HepG2 (cell line): ENCODE data around the gene ARL2. TPM values are rescaled to one million over a fixed set of nuclear protein-coding genes. Genes with fewer than 3 reads are reported as not detected.

Experiments used
- GZF1 ChIP-seq: sonication (generic); formaldehyde crosslinking; IDR thresholded peaks from 2 replicates; pipeline ENCODE4 v1.5.1; 2020; ENCODE audit warnings: mild to moderate bottlenecking, missing genetic modification reagents
- HOXD1 ChIP-seq: sonication (generic); formaldehyde crosslinking; IDR thresholded peaks from 2 replicates; pipeline ENCODE4 v1.5.0; 2020; ENCODE audit warnings: missing genetic modification reagents
- NFIB ChIP-seq: sonication (generic); formaldehyde crosslinking; IDR thresholded peaks from 2 replicates; pipeline ENCODE4 v1.9.0; 2021; ENCODE audit warnings: missing genetic modification reagents, mild to moderate bottlenecking, borderline replicate concordance
- RXRB ChIP-seq: IDR thresholded peaks from 2 replicates; pipeline ENCODE4 v1.6.1; 2016; ENCODE audit warnings: borderline replicate concordance, missing genetic modification reagents, missing compliant biosample characterization
- SP140L ChIP-seq: sonication (generic); formaldehyde crosslinking; IDR thresholded peaks from 2 replicates; pipeline ENCODE4 v1.4.0; 2020; ENCODE audit warnings: missing genetic modification reagents, borderline replicate concordance
- TMF1 ChIP-seq: sonication (generic); formaldehyde crosslinking; IDR thresholded peaks from 2 replicates; pipeline ENCODE4 v1.8.1; 2022; ENCODE audit warnings: low read depth, missing genetic modification reagents
- ZNF878 ChIP-seq: sonication (generic); formaldehyde crosslinking; IDR thresholded peaks from 2 replicates; pipeline ENCODE4 v1.8.1; 2023; ENCODE audit warnings: mild to moderate bottlenecking, missing genetic modification reagents, moderate library complexity
- ZNF891 ChIP-seq: sonication (generic); formaldehyde crosslinking; IDR thresholded peaks from 2 replicates; pipeline ENCODE4 v1.5.0; 2020; ENCODE audit warnings: mild to moderate bottlenecking, missing genetic modification reagents
- polyA plus RNA-seq, 8 experiments: library from polyadenylated mRNA; depleted of rRNA in 3 of 8; stranded (reverse) in 7 of 8; unstranded in 1 of 8; fragments of >200 nt; fragmentation: Illumina TruSeq in 4 of 8; extraction: Trizol in 4 of 8; gene quantifications; 2 replicates each; pipeline versions ENCODE4 v1.2.1 to v1.2.3, GENCODE V29; 2011 to 2016; ENCODE audit warnings: low read depth in 4 of 8, missing spikeins in 1 of 8, mixed read lengths in 1 of 8; ENCODE audit not compliant: insufficient read depth in 1 of 8
- total RNA-seq, 5 experiments: library from RNA; depleted of rRNA; stranded (reverse); fragments of >200 nt; fragmentation: Illumina TruSeq; extraction: Trizol; gene quantifications; 2 replicates each; pipeline ENCODE4 v1.2.3, GENCODE V29; 2016; ENCODE audit warnings: low read depth in 1 of 5
- TF ChIP-seq, protein P1 (sequence below): fragments of 450-650 bp; IDR thresholded peaks from 2 replicates; pipeline ENCODE4 v1.6.1; 2017; ENCODE audit warnings: mild to moderate bottlenecking
- TF ChIP-seq, protein P2 (sequence below): sonication (generic); formaldehyde crosslinking; IDR thresholded peaks from 2 replicates; pipeline ENCODE4 v1.5.1; 2020; ENCODE audit warnings: mild to moderate bottlenecking, missing genetic modification reagents, borderline replicate concordance
- TF ChIP-seq, protein P3 (sequence below): sonication (generic); formaldehyde crosslinking; conservative IDR thresholded peaks from 2 replicates; pipeline ENCODE4 v1.8.1; 2023; ENCODE audit warnings: missing genetic modification reagents
- TF ChIP-seq, protein P4 (sequence below): sonication (generic); formaldehyde crosslinking; IDR thresholded peaks from 2 replicates; pipeline ENCODE4 v1.9.0; 2021; ENCODE audit warnings: missing genetic modification reagents, mild to moderate bottlenecking, borderline replicate concordance

Gene ARL2
- total and polyA plus RNA-seq, 2 of the 13 experiments (the other 11 are each of a cell fraction or from before 2014, with no cell fraction given), result 82.9 to 84.4 TPM

DNA sequence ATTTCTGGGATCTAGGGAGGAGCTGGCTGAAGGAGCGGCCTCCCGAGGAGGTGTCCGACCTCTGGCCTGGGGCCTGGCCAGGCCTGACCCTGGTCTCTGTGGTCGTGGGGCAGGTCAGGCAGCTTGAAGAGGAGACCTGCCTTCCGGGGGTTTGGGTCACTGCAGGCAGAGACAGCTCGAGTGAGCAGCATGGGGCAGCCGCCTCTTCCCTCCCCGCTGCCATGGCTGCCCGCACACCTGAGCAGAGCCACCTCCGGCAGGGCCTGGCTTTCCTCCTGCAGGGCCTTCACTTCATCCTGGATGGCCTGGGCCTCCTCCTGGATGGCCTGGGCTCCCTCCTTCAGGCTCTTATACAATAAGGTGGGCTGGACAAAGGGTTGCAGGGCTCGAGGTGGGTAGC lies 52.4 kb downstream of the ARL2 start (continued):
- TF ChIP-seq, protein P1, sequence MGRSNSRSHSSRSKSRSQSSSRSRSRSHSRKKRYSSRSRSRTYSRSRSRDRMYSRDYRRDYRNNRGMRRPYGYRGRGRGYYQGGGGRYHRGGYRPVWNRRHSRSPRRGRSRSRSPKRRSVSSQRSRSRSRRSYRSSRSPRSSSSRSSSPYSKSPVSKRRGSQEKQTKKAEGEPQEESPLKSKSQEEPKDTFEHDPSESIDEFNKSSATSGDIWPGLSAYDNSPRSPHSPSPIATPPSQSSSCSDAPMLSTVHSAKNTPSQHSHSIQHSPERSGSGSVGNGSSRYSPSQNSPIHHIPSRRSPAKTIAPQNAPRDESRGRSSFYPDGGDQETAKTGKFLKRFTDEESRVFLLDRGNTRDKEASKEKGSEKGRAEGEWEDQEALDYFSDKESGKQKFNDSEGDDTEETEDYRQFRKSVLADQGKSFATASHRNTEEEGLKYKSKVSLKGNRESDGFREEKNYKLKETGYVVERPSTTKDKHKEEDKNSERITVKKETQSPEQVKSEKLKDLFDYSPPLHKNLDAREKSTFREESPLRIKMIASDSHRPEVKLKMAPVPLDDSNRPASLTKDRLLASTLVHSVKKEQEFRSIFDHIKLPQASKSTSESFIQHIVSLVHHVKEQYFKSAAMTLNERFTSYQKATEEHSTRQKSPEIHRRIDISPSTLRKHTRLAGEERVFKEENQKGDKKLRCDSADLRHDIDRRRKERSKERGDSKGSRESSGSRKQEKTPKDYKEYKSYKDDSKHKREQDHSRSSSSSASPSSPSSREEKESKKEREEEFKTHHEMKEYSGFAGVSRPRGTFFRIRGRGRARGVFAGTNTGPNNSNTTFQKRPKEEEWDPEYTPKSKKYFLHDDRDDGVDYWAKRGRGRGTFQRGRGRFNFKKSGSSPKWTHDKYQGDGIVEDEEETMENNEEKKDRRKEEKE, result no peak
- TF ChIP-seq ZNF891 (CRISPR knock-in tag), result no peak
- TF ChIP-seq GZF1, result no peak
- TF ChIP-seq ZNF878, result no peak
- TF ChIP-seq, protein P2, sequence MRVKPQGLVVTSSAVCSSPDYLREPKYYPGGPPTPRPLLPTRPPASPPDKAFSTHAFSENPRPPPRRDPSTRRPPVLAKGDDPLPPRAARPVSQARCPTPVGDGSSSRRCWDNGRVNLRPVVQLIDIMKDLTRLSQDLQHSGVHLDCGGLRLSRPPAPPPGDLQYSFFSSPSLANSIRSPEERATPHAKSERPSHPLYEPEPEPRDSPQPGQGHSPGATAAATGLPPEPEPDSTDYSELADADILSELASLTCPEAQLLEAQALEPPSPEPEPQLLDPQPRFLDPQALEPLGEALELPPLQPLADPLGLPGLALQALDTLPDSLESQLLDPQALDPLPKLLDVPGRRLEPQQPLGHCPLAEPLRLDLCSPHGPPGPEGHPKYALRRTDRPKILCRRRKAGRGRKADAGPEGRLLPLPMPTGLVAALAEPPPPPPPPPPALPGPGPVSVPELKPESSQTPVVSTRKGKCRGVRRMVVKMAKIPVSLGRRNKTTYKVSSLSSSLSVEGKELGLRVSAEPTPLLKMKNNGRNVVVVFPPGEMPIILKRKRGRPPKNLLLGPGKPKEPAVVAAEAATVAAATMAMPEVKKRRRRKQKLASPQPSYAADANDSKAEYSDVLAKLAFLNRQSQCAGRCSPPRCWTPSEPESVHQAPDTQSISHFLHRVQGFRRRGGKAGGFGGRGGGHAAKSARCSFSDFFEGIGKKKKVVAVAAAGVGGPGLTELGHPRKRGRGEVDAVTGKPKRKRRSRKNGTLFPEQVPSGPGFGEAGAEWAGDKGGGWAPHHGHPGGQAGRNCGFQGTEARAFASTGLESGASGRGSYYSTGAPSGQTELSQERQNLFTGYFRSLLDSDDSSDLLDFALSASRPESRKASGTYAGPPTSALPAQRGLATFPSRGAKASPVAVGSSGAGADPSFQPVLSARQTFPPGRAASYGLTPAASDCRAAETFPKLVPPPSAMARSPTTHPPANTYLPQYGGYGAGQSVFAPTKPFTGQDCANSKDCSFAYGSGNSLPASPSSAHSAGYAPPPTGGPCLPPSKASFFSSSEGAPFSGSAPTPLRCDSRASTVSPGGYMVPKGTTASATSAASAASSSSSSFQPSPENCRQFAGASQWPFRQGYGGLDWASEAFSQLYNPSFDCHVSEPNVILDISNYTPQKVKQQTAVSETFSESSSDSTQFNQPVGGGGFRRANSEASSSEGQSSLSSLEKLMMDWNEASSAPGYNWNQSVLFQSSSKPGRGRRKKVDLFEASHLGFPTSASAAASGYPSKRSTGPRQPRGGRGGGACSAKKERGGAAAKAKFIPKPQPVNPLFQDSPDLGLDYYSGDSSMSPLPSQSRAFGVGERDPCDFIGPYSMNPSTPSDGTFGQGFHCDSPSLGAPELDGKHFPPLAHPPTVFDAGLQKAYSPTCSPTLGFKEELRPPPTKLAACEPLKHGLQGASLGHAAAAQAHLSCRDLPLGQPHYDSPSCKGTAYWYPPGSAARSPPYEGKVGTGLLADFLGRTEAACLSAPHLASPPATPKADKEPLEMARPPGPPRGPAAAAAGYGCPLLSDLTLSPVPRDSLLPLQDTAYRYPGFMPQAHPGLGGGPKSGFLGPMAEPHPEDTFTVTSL (CRISPR knock-in tag), result no peak
- TF ChIP-seq HOXD1 (CRISPR knock-in tag), result 0 out of 2 replicates have a peak, but pooled peaks have one; percentile 27
- TF ChIP-seq, protein P3, sequence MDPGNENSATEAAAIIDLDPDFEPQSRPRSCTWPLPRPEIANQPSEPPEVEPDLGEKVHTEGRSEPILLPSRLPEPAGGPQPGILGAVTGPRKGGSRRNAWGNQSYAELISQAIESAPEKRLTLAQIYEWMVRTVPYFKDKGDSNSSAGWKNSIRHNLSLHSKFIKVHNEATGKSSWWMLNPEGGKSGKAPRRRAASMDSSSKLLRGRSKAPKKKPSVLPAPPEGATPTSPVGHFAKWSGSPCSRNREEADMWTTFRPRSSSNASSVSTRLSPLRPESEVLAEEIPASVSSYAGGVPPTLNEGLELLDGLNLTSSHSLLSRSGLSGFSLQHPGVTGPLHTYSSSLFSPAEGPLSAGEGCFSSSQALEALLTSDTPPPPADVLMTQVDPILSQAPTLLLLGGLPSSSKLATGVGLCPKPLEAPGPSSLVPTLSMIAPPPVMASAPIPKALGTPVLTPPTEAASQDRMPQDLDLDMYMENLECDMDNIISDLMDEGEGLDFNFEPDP, result 0 out of 2 replicates have a peak, but pooled peaks have one; percentile 56
- TF ChIP-seq NFIB (CRISPR knock-in tag), result no peak
- no peak for TF ChIP-seq SP140L (CRISPR knock-in tag)
- TF ChIP-seq TMF1 (CRISPR knock-in tag), result no peak
- TF ChIP-seq, protein P4, sequence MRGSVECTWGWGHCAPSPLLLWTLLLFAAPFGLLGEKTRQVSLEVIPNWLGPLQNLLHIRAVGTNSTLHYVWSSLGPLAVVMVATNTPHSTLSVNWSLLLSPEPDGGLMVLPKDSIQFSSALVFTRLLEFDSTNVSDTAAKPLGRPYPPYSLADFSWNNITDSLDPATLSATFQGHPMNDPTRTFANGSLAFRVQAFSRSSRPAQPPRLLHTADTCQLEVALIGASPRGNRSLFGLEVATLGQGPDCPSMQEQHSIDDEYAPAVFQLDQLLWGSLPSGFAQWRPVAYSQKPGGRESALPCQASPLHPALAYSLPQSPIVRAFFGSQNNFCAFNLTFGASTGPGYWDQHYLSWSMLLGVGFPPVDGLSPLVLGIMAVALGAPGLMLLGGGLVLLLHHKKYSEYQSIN (CRISPR knock-in tag), result no peak
- TF ChIP-seq RXRB (CRISPR knock-in tag), result no peak
